Brain pericyte (primary cell): ENCODE measurements around the gene EXTL1.
"Not testable (repeated sequence)": the region's sequence is repeated elsewhere in the genome, so short reads cannot be mapped to it uniquely, and the experiment has no call there.

Source experiments
- DNase-seq: peaks from one replicate; pipeline ENCODE4 v3.0.0-alpha.2; 2012; ENCODE audit warnings: low read depth, low spot score

The EXTL1 gene

GRCh38 chr1:26021647-26022403 is at the start of gene EXTL1:
EXTL1 (plus strand) TSS chr1:26021775; CDS start chr1:26022647, 872 bp downstream.
- DNase-seq = no peak

- DNase-seq = no peak
These were observed 49.8 kb upstream of the EXTL1 start for GRCh38 chr1:25971811-25972180.

GRCh38 chr1:25973610-25974321 is 47.8 kb upstream of the EXTL1 start:
- DNase-seq = no peak

- DNase-seq = no peak
These were observed 43.8 kb upstream of the EXTL1 start for GRCh38 chr1:25977801-25978200.

GRCh38 chr1:25978403-25978802 is 43.2 kb upstream of the EXTL1 start:
- no peak for DNase-seq

- DNase-seq = no peak
These were observed 42.4 kb upstream of the EXTL1 start for GRCh38 chr1:25979210-25979609.

- DNase-seq = no peak
These were observed 36.4 kb upstream of the EXTL1 start for GRCh38 chr1:25985171-25985570.

GRCh38 chr1:25985670-25986069 is 35.9 kb upstream of the EXTL1 start:
- no peak for DNase-seq

- DNase-seq = not testable (repeated sequence)
These were observed 34.8 kb upstream of the EXTL1 start for GRCh38 chr1:25986773-25987172.

GRCh38 chr1:25987951-25988350 is 33.6 kb upstream of the EXTL1 start:
- no peak for DNase-seq

- no peak for DNase-seq
These were observed 31.9 kb upstream of the EXTL1 start for GRCh38 chr1:25989440-25990234.

GRCh38 chr1:25990251-25990650 is 31.3 kb upstream of the EXTL1 start:
- no peak for DNase-seq

- DNase-seq = no peak
These were observed 30.7 kb upstream of the EXTL1 start for GRCh38 chr1:25990702-25991395.

GRCh38 chr1:25991937-25992688 is 29.5 kb upstream of the EXTL1 start:
- DNase-seq = no peak

- no peak for DNase-seq
These were observed 28.8 kb upstream of the EXTL1 start for GRCh38 chr1:25992689-25993171.

- no peak for DNase-seq
These were observed 28.2 kb upstream of the EXTL1 start for GRCh38 chr1:25993197-25993951.

- DNase-seq = no peak
These were observed 27.0 kb upstream of the EXTL1 start for GRCh38 chr1:25994402-25995150.

- no peak for DNase-seq
These were observed 24.4 kb upstream of the EXTL1 start for GRCh38 chr1:25996966-25997827.
